HG02623 (cell line): Measurements from ENCODE around the gene FOLR1.

ENCODE experiments used
- ATAC-seq: cut with Tn5 transposase; IDR thresholded peaks from one replicate; pipeline ENCODE4 v1.9.1; 2021; ENCODE audit warnings: moderate library complexity; ENCODE audit not compliant: unreplicated experiment

FOLR1 gene

DNA sequence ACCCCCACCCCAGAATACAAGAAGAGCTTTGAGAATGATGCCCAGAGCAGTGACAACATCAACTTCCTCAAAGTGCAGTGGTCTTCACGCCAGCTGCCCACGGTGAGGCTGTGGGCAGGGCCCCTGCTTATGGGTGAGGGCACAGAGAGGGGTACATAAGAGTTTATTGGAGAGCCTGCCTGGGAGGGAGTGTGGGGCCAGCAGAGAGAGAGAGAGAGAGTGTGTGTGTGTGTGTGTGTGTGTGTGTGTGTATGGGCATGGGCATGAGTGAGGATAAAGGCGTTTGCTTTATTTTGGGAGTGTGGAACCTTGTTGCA is 42.5 kb downstream of the FOLR1 start:
- ATAC-seq = no peak

DNA sequence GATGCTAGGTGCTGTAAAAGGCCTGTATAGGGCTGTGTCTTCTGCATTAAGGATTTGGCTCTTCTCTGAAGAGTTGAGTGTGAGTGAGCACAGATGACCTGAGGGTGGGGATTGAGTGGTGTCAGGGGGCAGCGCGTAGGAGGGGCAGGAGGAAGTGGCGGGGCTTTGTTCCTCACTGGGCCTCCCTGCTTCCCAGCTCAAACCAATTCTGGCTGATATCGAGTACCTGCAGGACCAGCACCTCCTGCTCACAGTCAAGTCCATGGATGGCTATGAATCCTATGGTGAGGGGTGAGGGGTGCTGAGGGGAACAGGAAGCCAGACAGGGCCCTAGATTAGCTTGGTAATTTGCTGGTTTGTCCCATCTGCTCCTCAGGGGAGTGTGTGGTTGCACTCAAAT is 43.0 kb downstream of the FOLR1 start:
- no peak for ATAC-seq

DNA sequence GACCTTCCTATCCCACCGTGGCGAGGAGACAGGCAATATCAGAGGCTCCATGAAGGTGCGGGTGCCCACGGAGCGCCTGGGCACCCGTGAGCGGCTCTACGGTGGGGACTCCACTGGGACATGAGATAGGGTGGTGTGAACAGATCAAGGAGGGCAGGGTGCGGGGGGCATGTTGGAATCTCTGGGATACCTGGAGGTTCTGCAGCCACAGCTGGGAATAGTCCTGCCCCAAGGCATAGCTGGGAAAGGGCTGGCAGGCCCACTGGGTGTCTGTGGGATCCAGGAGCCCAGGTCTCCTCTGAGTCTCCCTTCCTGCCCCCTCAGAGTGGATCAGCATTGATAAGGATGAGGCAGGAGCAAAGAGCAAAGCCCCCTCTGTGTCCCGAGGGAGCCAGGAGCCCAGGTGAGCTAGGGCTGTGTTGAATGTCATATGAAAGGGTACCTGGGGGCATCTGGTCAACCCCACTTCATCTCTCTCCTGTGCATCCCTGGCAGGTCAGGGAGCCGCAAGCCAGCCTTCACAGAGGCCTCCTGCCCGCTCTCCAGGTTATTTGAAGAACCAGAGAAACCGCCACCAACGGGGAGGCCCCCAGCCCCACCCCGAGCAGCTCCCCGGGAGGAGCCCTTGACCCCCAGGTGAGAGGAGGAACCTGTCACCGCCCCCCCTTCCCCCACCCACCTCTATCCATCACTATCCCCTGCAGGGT is 43.6 kb downstream of the FOLR1 start:
- ATAC-seq = no peak

DNA sequence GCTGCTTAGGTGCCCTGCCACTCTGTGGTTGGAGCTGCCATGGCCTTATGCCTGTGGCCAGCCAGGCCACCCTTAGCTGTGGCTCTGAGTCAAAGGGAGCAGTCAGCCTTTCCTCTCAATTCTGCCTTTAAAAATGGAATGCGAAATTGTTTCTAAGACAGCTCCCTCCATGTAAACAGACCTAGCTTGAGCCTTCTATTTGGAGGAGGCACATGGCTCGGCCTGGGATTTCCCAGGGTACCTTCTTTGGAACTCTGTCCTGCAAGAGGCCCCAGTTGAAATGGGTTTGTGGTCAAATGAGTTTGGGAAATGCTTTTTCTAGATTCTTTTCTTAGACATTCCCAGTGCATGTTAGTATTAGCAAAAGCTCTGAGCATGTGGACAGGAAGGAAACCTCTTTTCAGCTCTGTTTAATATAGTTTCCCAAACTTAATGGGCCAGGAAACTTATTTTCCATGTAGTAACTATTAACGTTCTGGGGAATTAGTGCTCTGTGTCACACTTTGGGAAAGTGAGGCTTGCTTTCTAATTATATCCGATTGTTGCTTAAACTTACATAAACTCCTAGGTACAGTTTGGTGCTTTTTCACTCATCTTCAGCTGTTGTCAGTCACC is 44.2 kb downstream of the FOLR1 start:
- no peak for ATAC-seq

DNA sequence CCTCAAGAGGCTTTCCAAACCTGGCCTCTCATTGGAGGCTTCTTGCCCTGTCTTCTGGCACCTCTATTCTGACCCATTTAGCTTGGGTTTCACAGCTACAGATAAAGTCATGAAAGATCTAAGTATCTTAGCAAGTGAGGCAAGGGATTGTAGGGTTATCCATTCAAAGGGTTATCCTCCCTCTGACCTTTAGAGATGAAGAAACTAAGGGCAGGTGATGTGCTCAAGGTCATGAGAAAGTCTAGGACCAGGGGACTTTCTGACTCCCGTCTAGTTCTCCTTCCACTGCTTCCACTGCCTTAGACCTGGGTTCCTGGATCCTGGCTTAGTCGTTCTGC is 44.8 kb downstream of the FOLR1 start:
- ATAC-seq = no peak

DNA sequence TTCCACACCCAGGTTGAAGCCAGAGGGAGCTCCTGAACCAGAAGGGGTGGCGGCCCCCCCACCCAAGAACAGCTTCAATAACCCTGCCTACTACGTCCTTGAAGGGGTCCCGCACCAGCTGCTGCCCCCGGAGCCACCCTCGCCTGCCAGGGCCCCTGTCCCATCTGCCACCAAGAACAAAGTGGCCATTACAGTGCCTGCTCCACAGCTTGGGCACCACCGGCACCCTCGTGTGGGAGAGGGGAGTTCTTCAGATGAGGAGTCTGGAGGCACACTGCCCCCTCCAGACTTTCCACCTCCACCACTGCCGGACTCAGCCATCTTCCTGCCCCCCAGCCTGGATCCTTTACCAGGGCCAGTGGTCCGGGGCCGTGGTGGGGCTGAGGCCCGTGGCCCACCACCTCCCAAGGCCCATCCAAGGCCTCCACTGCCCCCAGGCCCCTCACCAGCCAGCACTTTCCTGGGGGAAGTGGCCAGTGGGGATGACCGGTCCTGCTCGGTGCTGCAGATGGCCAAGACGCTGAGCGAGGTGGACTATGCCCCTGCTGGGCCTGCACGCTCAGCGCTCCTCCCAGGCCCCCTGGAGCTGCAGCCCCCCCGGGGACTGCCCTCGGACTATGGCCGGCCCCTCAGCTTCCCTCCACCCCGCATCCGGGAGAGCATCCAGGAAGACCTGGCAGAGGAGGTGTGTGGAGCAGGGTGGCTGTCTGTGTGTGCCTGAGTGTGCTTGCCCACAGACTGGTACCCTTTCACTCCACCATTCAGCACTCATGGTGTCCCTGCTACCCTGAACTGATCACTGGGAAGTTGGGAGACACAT is 45.4 kb downstream of the FOLR1 start:
- ATAC-seq = no peak

DNA sequence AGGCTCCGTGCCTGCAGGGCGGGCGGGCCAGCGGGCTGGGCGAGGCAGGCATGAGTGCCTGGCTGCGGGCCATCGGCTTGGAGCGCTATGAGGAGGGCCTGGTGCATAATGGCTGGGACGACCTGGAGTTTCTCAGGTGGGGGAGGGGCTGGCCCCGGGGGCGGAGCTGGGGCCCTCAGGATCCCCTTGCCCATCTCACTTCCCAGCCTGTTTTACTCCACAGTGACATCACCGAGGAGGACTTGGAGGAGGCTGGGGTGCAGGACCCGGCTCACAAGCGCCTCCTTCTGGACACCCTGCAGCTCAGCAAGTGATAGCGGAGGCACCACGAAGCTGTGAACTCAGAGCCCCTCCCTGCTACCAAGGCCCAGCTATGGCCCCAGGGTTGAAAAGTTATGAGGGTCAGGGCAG is 46.1 kb downstream of the FOLR1 start:
- no peak for ATAC-seq

DNA sequence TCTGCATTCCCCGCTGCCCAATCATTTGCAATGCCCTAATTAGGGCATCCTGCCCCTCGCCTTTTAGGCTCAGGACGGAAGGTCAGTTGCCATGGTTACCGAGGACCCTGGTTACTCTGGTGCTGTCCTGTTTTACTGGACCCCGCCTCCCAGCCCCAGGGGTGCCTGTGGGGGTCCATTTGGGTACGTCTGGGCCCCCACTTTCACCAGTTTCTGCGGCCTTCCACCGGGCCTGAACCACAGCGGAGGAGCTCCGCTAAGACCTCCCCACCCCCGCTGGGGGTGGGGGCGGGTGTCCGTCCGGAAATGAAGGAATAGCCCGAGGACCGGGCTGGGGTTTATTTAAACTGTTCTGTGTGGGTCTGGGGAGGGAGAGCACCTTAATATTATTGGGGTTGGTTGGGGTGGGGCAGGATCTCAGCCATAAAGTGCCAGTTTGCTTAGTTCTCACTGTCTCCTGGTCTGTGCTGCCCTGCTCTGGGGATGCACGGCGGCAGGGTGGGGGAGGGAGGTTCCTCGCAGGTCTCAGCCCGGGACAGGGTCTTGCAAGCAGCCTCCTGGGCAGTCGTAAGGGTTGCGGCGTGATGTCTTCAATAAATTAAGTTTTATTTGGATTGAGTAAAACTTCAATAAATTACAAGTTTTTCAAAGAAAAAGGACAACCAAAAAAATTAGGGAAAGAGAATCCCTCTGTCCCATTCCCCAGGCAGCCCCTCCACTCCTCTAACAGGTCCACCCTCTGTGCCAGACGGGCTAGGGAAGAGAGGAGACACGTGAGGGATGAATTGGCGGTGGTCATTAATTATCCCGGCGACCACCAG is 46.8 kb downstream of the FOLR1 start:
- ATAC-seq = no peak

DNA sequence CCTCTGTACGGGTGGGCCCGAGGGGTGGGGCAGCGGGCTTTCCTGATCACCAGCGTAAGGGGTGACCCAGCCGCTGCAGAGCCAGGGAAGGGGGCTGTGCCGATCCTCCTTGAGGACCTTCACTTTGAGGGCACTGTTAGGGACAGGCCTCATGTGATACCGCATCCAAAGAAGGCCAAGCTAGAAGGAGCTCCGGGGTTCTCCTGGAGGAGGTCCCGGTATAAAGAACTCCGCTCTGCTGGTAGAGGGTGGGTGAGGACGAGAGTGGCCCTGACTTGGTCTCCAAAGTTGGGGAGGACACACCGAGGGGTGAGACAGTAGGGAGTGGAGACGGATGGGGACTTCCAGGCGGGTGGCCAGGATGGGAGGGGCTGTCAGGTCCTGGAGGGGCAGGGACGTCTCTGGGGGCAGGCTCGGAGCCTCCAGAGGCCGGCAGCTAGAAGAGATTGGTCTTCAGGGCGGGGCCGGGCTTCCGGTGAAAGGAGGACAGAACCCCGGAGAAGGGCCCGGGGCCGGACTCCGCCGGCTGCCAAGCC is 47.4 kb downstream of the FOLR1 start:
- ATAC-seq = no peak

DNA sequence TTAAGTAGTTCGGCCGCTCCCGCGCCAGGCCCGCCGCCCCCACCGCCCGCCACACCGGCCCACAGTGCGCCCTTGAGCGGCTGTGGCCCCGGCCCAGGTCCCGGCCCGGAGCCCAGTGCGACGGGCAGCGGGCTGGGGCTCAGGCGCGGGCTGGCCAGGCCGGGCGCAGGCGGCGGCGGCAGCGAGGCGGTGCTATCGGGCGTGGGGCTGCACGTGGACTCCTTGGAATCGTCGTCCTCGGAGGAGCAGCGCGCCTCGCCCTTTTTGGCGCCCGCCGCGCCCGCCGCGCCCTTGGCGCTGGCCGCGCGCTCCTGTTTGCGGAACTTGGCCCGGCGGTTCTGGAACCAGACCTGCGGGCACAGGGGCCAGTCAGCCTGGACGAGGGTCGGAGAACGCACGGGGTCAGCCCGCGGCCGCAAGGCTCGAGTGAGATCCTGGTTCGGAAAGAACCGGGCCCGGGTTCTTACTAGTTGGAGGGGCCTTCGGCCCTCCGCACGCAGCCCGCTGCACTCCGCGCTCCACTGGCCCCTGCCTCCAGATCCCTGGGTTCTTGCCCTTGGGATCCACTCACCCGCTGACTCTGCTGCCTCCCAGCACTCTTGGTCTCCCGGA is 48.0 kb downstream of the FOLR1 start:
- no peak for ATAC-seq

DNA sequence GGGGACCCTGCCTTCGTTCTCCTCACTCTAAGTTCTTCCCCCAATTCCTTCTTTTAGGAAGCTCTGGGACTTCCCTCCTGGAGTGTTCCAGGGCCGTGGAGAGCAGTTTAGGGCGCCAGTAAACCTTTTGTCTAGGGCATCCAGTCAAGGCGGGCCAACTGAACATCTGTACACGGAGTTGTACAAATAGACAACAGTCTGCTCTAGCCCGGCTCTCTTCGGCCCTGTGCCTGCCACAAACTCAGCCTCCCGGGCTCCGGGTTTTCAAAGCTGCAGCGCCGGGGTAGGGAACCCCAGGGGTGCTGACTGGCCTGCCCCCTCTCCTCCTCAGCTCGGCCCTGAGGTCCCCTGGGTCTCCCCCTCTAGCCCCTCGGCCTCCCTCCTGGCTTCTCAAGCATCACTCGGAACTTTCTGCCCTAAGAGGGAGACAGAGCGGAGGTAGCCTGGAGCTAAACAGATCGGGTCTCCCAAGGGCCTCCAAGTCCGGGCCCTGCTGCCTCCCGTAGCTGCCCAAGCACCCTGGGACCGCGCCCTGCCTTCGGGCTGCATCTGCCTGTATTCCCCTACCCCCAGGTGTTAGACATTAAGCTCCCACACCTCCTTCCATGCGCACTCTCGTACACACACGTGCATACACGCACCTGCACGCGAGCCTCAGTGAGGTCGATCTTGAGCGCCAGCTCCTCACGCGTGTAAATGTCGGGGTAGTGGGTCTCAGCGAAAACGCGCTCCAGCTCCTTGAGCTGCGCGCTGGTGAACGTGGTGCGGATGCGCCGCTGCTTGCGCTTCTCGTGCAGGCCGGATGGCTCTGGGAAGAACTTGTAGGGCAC is 48.7 kb downstream of the FOLR1 start:
- no peak for ATAC-seq

DNA sequence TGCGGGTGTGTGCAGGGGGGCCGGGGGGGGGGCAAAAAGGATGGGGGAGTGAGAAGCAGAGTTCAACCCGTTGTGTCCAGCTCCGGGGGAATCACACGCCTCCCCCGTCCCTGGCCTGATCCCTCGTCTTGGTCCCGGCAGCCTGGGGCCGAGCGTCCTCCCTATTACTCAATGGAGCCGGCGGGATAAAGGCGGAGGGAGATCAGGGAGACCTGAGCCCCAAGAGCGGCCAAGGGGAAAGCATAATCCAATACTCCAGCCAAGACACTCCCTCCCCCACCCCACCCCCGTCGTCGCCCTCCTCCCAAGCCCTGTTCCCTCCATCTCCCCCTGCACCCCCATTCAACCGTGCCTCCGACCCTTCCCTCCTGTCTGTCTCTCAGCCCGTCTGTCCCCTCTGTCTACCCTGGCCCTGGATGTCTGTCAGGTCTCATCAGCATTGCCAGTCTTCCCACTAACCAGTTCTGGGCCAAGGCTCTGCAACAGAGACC is 49.4 kb downstream of the FOLR1 start:
- ATAC-seq = no peak

DNA sequence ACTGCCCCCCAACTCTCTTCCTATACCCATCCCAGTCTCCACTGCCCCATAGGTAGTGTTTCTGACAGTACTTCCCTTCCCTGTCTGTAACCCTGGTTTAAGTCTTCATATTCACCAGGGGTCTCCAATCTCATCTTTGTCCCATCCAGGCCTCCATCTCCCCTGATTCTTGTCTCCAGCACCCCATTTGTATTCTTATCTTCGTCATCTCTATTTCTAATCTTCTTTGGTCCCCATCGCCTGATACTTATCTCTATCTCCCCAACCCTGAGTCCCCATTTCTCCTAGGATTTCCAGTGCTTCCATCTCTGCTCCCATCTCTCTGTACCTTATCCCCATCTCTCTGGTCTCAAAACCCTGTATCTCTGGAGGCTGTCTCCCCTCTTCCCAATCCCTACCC is 50.2 kb downstream of the FOLR1 start:
- ATAC-seq = no peak

DNA sequence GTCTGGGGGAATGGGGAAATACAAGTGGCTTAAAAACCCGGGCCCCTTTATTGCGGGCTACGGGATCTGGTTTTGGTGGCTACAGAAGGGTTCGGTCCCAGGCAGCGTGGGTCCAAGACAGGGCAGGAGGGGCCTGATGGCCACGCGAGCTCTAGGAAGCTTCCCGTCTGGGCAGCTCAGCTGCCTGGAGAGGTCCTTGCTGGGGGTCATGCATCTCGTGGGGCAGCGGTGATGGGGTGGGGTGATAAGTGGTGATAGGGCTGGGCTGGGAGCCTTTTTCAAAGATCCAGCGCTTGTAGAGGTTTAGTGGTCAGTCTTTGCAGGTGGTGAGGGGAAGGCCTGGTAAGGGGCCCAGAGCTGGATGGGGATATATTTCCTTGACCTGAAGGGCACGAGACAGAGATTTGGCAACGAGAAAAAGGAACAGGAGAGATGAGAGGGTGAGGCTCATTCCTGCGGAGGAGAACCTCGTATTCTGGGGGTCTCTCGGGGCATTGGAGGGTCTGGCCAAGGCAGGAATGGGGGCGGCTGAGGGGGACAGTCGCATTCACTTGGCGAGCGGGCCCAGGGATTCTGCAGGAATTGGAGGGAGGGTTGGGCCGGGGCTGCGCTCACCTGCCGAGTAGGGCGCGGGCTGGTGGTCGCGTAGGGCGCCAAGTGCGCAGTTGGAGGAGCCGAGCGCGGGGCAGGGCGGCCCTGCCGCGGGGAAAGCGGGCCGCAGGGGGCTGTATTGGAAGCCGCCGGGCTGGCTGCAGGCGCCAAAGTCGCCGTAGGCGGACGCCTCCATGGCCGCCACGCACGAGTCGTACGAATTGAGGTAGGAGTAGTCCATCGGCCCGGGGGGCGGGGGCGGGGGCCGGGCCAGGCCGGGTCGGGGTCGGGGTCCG is 51.5 kb downstream of the FOLR1 start:
- ATAC-seq = no peak

DNA sequence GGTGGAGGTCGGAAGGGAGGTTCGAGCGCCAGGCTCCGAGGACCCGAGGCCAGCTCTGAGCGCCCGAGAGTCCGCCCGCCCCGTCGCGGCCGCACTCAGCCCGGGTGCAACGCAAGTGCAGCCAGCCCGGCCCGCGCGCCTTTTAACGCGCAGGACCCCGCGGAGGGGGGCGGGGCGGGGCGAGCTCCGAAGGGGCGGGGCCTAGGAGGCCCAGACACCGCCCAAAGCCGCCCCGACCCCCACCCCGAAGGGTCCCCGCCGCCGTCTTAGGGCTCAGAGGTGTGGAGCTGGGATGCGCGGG is 52.1 kb downstream of the FOLR1 start, which contains the start of gene PHOX2A:
Gene PHOX2A (minus strand): TSS at position 117 of the 301 bp plus-strand sequence. CDS start 172 bp downstream, outside the sequence.
- ATAC-seq = no peak

DNA sequence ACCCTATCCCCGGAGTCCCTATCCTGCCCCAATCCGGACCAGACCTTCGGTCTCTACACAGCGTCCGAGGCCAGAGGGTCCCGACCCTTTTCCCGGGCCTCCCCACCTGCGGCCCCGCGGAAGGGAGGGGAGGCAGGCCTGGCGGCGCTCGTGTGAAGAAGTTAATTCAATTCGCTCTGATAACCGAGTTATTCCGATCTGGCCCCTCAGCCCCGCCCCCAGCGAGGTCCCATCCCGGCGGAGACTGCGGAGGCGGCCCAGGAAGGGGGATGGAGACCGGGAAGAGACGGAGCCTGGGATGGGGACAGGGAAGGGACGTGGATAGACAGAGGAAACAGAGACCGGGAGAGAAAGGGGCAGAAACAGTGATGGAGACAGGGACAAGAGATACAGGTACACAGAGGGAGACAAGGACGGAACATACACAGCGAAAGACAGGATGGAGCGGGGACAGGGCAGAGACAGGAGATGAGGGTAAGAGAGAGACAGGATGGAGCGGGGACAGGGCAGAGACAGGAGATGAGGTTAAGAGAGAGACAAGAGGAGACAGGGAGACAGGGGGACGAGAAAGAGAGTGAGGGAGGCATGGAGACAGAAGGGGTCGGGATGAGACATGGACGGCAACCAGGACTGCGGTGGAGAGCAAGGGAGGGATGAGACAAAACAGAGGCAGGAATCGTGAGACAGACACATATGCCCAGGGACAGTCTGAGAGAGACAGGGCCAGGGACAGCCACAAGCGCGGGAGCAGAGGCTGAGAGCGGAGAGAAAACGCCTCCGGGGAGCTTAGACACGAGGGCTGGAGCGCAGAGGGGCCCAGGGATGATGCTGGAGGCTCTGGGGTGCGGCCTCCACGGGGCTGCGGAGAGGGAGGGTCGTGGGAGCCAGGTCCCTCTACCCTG is 52.7 kb downstream of the FOLR1 start:
- ATAC-seq = no peak

DNA sequence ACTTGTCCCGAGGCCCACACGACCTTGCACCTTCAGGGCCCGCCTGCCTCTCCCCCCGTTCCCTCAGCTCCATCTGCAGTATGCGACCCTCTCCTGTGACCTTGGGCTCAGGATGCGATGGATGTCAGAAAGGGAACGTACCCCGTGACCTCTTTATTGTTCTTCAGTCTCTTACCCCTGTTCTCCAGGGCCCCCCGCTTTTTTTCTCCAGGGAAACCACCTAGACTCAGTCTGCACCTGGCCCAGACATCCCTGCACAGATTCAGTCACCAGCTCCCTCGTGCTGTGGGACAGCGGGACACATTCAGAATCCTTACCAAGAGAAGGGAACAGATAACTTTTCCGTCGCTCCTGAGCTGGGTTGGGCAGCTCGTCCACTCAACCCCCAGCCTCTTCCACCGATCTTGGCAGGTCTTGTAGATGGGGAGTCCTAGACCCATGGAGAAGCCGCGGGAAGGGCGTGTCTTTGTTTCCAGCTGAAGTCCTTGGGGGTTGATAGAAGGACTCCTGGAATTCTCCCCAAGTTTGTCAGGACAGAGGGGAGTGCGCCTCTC is 53.4 kb downstream of the FOLR1 start:
- no peak for ATAC-seq
